GM12878 (cell line): ENCODE measurements around the gene SYK. TPM values are rescaled to one million over a fixed set of nuclear protein-coding genes. Genes with fewer than 3 reads are reported as not detected.

Source experiments
- ATAC-seq: fragments of 200-7000 bp; cut with Tn5 transposase; 3 replicates; pipeline ENCODE4 v1.9.1; 2020; ENCODE audit warnings: mild to moderate bottlenecking, moderate library complexity
- BruUV-seq: library from RNA; stranded (reverse); fragments of 400-500 nt; replicated peaks from 2 replicates; lab custom pipeline; 2021; lab: Mats Ljungman, UMichigan
- CTCF ChIA-PET: fragments of 300-600 bp; sonication (Branson Sonifier 250); formaldehyde crosslinking; extraction: SDS; loops from one replicate; lab custom pipeline; 2021; ENCODE audit warnings: inconsistent platforms; lab: Yijun Ruan, JAX
- POLR2A ChIA-PET: fragments of 350-600 bp; formaldehyde crosslinking; extraction: SDS; loops from one replicate; lab custom pipeline; 2021; ENCODE audit warnings: inconsistent platforms; lab: Charles Lee
- RAD21 ChIA-PET: fragments of 300-600 bp; sonication (Branson Sonifier 250); formaldehyde crosslinking; loops from one replicate; lab custom pipeline; 2023; ENCODE audit warnings: antibody characterized with exemption; ENCODE audit not compliant: unreplicated experiment; lab: Charles Lee
- SMC1A ChIA-PET: fragments of 300-600 bp; sonication (Branson Sonifier 250); formaldehyde crosslinking; loops from one replicate; lab custom pipeline; 2023; ENCODE audit not compliant: unreplicated experiment, uncharacterized antibody; lab: Charles Lee
- DNase-seq: peaks from one replicate; pipeline ENCODE4 v3.0.0-alpha.2; 2011; ENCODE audit warnings: low read depth, low spot score
- FAIRE-seq: peaks from 3 replicates; lab custom pipeline; 2011; peaks lifted over from hg19 to GRCh38; lab: Jason Lieb, UNC
- H2AFZ ChIP-seq: 2 replicates; pipeline ENCODE4 v1.6.0; 2011; ENCODE audit warnings: low read depth, low read length, control low read depth; ENCODE audit not compliant: control insufficient read depth
- H3K27ac ChIP-seq: 2 replicates; pipeline ENCODE4 v1.5.1; 2011; ENCODE audit warnings: control low read depth; ENCODE audit not compliant: control insufficient read depth, insufficient read depth
- H3K27me3 ChIP-seq, 2 experiments: replicated peaks in 1 of 2; 2 replicates each; pipeline versions ENCODE4 v1.6.0 to v1.6.1; 2011; ENCODE audit warnings: low read length in 1 of 2; ENCODE audit not compliant: control insufficient read depth in 2 of 2, insufficient read depth in 2 of 2
- H3K36me3 ChIP-seq, 2 experiments: 2 replicates each; pipeline ENCODE4 v1.5.1; 2011; ENCODE audit warnings: low read length in 1 of 2; ENCODE audit not compliant: control insufficient read depth in 2 of 2, insufficient read depth in 2 of 2
- H3K4me1 ChIP-seq: 2 replicates; pipeline ENCODE4 v1.6.1; 2011; ENCODE audit warnings: mild to moderate bottlenecking, low read length, moderate library complexity, mixed read lengths; ENCODE audit not compliant: control insufficient read depth, insufficient read depth
- H3K4me2 ChIP-seq: 2 replicates; pipeline ENCODE4 v1.6.0; 2011; ENCODE audit warnings: control low read depth; ENCODE audit not compliant: control insufficient read depth, insufficient read depth
- H3K4me3 ChIP-seq: fragments of 200-600 bp; sonication (generic); 2 replicates; pipeline ENCODE4 v1.5.1; 2016
- H3K79me2 ChIP-seq: 2 replicates; pipeline ENCODE4 v1.6.0; 2011; ENCODE audit warnings: low read length; ENCODE audit not compliant: control insufficient read depth, insufficient read depth
- H3K9ac ChIP-seq: 2 replicates; pipeline ENCODE4 v1.8.0; 2011; ENCODE audit warnings: low read length, control low read depth, mixed read lengths; ENCODE audit not compliant: control insufficient read depth, insufficient read depth
- H3K9me3 ChIP-seq: replicated peaks from 3 replicates; pipeline ENCODE4 v1.5.1; 2011; ENCODE audit warnings: mild to moderate bottlenecking, low read length; ENCODE audit not compliant: control insufficient read depth, insufficient read depth
- H4K20me1 ChIP-seq: 2 replicates; pipeline ENCODE4 v1.6.0; 2011; ENCODE audit not compliant: control insufficient read depth, insufficient read depth
- BRCA1 ChIP-seq: IDR thresholded peaks from 2 replicates; pipeline ENCODE4 v1.6.1; 2011; ENCODE audit warnings: low read depth, low read length, improper control_type of control experiment
- CHD1 ChIP-seq: IDR thresholded peaks from 2 replicates; pipeline ENCODE4 v1.6.1; 2012; ENCODE audit warnings: low read depth, low read length, improper control_type of control experiment
- FOXK2 ChIP-seq: fragments of 450-650 bp; IDR thresholded peaks from 2 replicates; pipeline ENCODE4 v1.6.1; 2017; ENCODE audit warnings: mild to moderate bottlenecking, moderate library complexity
- JUND ChIP-seq: IDR thresholded peaks from 2 replicates; pipeline ENCODE4 v1.6.1; 2012; ENCODE audit warnings: low read depth, mild to moderate bottlenecking, low read length, improper control_type of control experiment, moderate library complexity
- NFXL1 ChIP-seq: fragments of 450-650 bp; IDR thresholded peaks from 2 replicates; pipeline ENCODE4 v1.6.1; 2017; ENCODE audit warnings: antibody characterized with exemption, mild to moderate bottlenecking, borderline replicate concordance
- NR2F1 ChIP-seq: fragments of 450-650 bp; conservative IDR thresholded peaks from 2 replicates; pipeline ENCODE4 v1.6.1; 2017; ENCODE audit warnings: mild to moderate bottlenecking
- PML ChIP-seq: IDR thresholded peaks from 2 replicates; pipeline ENCODE4 v1.6.1; 2012; ENCODE audit warnings: low read length, inconsistent platforms
- SMAD5 ChIP-seq: IDR thresholded peaks from 2 replicates; pipeline ENCODE4 v1.6.1; 2016; ENCODE audit warnings: antibody characterized with exemption, low read depth
- ZBED1 ChIP-seq: IDR thresholded peaks from 2 replicates; pipeline ENCODE4 v1.6.1; 2016; ENCODE audit warnings: borderline replicate concordance
- WGBS: methylation state at CpG from one replicate; pipeline ENCODE4 v1.1.6; 2016; ENCODE audit warnings: low lambda C conversion rate; ENCODE audit not compliant: insufficient replicate concordance, insufficient coverage; ENCODE audit errors: missing lambda C conversion rate; 5-methylcytosine and 5-hydroxymethylcytosine counted together
- in situ Hi-C: fragments of 300-500 bp; cut with MboI; formaldehyde crosslinking; loops from 9 replicates; pipeline ENCODE4 v1.14.3; 2018; ENCODE audit warnings: mixed read lengths
- intact Hi-C: fragments of 100-400 bp; cut with micrococcal nuclease; formaldehyde crosslinking; loops from one replicate; pipeline ENCODE4 v1.14.2; 2022; ENCODE audit not compliant: unreplicated experiment
- polyA plus RNA-seq, 11 experiments: library from polyadenylated mRNA; depleted of rRNA in 4 of 11; unstranded in 6 of 11; stranded (reverse) in 5 of 11; fragments of >200 nt; fragmentation: Nextera tagmentation in 4 of 11; fragmentation: Illumina TruSeq in 1 of 11; extraction: Ambion mirVana in 4 of 11; extraction: Trizol in 1 of 11; gene quantifications; 1 replicate in 1 of 11; 2 replicates in 10 of 11; pipeline versions ENCODE4 v1.2.1 to v1.2.3, GENCODE V29; 2011 to 2016; ENCODE audit warnings: inconsistent platforms in 2 of 11, missing spikeins in 2 of 11, low read depth in 1 of 11
- total RNA-seq, 4 experiments: library from RNA; depleted of rRNA in 3 of 4; stranded (reverse); fragments of >200 nt in 3 of 4; fragmentation: Illumina TruSeq in 1 of 4; extraction: Trizol in 1 of 4; gene quantifications; 2 replicates each; pipeline versions ENCODE4 v1.2.1 to v1.2.3, GENCODE V29; 2013 to 2021
- TF ChIP-seq, protein P1 (sequence below): fragments of 450-650 bp; IDR thresholded peaks from 2 replicates; pipeline ENCODE4 v1.6.1; 2017; ENCODE audit warnings: mild to moderate bottlenecking
- TF ChIP-seq, protein P2 (sequence below): IDR thresholded peaks from 2 replicates; pipeline ENCODE4 v1.6.1; 2011; ENCODE audit warnings: borderline replicate concordance, low read depth, mild to moderate bottlenecking, moderate library complexity, mixed read lengths, low read length; ENCODE audit not compliant: insufficient read depth; ENCODE audit errors: extremely low read length
- TF ChIP-seq, protein P3 (sequence below): fragments of 450-650 bp; IDR thresholded peaks from 2 replicates; pipeline ENCODE4 v1.6.1; 2016; ENCODE audit warnings: mild to moderate bottlenecking

The SYK gene
- total and polyA plus RNA-seq, 10 of the 15 experiments (the other 5 are each of a cell fraction or from before 2014, with no cell fraction given) = 6.5 to 135 (median 68.8) TPM

DNA sequence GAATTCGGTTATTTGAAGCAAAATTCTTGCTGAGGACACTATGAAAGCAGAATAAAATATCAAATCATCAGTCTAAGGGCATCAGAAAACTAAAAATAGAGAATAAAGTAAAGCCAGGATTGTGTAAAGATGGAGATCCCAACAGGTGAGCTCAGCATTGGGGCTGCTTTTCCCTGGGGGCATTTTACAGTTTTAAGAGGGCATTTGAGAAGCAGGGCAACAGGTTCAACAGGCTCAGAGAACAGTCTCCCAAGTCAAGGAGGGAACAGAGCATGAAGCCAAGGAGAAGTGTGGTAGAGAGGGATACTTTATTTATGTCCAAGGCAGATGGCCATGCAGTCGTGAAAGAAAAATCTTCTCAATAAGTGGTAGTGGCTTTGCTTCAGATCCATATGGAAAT is 145.4 kb downstream of the SYK start:
- ChIA-PET SMC1A (no interaction called here), CTCF (no interaction called here), POLR2A (no interaction called here), RAD21 (no interaction called here)
- BruUV-seq = no TSS peak
- H3K36me3 ChIP-seq = no peaks in the 10 kb centered on the region
- H3K27me3 ChIP-seq = peaks cover 0 to 6% of the 10 kb centered on the region in 2 experiments; a peak in 3 of 4 replicates
- H3K27ac ChIP-seq = no peak overlapping the region
- no peak overlapping the region for H2AFZ ChIP-seq
- 0% methylated on average over 2 of the region's 2 CpGs for WGBS
- no peaks in the 10 kb centered on the region; the same call in 2 of the 3 replicates for H3K9me3 ChIP-seq
- intact Hi-C loops (no loop called here), in situ Hi-C loops (no loop called here)
- no peak overlapping the region for H3K4me2 ChIP-seq
- H3K79me2 ChIP-seq = no peaks in the 10 kb centered on the region
- DNase-seq = no peak
- no peak for FAIRE-seq
- H3K4me3 ChIP-seq = no peak overlapping the region
- no peak for TF ChIP-seq NFXL1
- TF ChIP-seq CHD1 = no peak
- TF ChIP-seq, protein P1, sequence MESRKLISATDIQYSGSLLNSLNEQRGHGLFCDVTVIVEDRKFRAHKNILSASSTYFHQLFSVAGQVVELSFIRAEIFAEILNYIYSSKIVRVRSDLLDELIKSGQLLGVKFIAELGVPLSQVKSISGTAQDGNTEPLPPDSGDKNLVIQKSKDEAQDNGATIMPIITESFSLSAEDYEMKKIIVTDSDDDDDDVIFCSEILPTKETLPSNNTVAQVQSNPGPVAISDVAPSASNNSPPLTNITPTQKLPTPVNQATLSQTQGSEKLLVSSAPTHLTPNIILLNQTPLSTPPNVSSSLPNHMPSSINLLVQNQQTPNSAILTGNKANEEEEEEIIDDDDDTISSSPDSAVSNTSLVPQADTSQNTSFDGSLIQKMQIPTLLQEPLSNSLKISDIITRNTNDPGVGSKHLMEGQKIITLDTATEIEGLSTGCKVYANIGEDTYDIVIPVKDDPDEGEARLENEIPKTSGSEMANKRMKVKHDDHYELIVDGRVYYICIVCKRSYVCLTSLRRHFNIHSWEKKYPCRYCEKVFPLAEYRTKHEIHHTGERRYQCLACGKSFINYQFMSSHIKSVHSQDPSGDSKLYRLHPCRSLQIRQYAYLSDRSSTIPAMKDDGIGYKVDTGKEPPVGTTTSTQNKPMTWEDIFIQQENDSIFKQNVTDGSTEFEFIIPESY = no peak
- no peak for TF ChIP-seq SMAD5
- TF ChIP-seq ZBED1 = no peak
- TF ChIP-seq BRCA1 = no peak
- no peak for TF ChIP-seq FOXK2
- no peak for TF ChIP-seq JUND
- no peak for TF ChIP-seq PML
- no peak for TF ChIP-seq NR2F1
- TF ChIP-seq, protein P2, sequence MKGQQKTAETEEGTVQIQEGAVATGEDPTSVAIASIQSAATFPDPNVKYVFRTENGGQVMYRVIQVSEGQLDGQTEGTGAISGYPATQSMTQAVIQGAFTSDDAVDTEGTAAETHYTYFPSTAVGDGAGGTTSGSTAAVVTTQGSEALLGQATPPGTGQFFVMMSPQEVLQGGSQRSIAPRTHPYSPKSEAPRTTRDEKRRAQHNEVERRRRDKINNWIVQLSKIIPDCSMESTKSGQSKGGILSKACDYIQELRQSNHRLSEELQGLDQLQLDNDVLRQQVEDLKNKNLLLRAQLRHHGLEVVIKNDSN = no peak
- TF ChIP-seq, protein P3, sequence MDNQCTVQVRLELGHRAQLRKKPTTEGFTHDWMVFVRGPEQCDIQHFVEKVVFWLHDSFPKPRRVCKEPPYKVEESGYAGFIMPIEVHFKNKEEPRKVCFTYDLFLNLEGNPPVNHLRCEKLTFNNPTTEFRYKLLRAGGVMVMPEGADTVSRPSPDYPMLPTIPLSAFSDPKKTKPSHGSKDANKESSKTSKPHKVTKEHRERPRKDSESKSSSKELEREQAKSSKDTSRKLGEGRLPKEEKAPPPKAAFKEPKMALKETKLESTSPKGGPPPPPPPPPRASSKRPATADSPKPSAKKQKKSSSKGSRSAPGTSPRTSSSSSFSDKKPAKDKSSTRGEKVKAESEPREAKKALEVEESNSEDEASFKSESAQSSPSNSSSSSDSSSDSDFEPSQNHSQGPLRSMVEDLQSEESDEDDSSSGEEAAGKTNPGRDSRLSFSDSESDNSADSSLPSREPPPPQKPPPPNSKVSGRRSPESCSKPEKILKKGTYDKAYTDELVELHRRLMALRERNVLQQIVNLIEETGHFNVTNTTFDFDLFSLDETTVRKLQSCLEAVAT = no peak
- H3K4me1 ChIP-seq = peaks cover 10% of the 10 kb centered on the region
- no peaks in the 10 kb centered on the region for H4K20me1 ChIP-seq
- H3K9ac ChIP-seq = no peak overlapping the region
- ATAC-seq = no peak

Other genes starting within 250 kb of the SYK start
- gene DIRAS2, start 159.0 kb upstream of the SYK start, total RNA-seq (2014; rRNA removed) = not detected in 2 replicates
- gene DIRAS2, start 159.0 kb upstream of the SYK start, total RNA-seq (2014; rRNA removed; fragmentation: Illumina TruSeq; extraction: Trizol) = not detected in 2 replicates
- gene DIRAS2, start 159.0 kb upstream of the SYK start, total RNA-seq (2021) = not detected in 2 replicates
- not detected in 2 replicates for gene DIRAS2, start 159.0 kb upstream of the SYK start, polyA plus RNA-seq (2011; rRNA removed)
- gene DIRAS2, start 159.0 kb upstream of the SYK start, polyA plus RNA-seq (2014; fragmentation: Illumina TruSeq; extraction: Trizol) = not detected in 2 replicates
- gene DIRAS2, start 159.0 kb upstream of the SYK start, polyA plus RNA-seq (2014; fragmentation: Nextera tagmentation; extraction: Ambion mirVana) = not detected
- not detected in 2 replicates for gene DIRAS2, start 159.0 kb upstream of the SYK start, polyA plus RNA-seq (2014; rRNA removed)
- not detected for gene DIRAS2, start 159.0 kb upstream of the SYK start, polyA plus RNA-seq (2016; fragmentation: Nextera tagmentation; extraction: Ambion mirVana)